ENCODE measurements around the gene SYNPO2.
A peak's percentile ranks its signal among the peaks of the same experiment; 100 is the strongest.
"Not testable (repeated sequence)": the region's sequence is repeated elsewhere in the genome, so short reads cannot be mapped to it uniquely, and the experiment has no call there.

The SYNPO2 gene

DNA sequence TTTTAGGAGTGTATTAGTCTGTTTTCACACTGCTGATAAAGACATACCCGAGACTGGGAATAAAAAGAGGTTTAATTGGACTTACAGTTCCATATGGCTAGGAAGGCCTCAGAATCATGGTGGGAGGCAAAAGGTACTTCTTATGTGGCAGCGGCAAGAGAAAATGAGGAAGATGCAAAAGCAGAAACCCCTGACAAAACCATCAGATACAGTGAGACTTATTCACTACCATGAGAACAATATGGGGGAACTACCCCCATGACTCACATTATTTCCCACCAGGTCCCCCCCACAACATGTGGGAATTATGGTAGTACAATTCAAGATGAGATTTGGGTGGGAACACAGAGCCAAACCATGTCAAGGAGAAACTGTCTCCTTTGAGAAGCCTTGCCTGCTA, 121.6 kb downstream of the SYNPO2 start:
- DNase-seq, result peak; percentile 64

- peak; percentile 43 for DNase-seq
Measured at GRCh38 chr4:119010909-119011606, 122.4 kb downstream of the SYNPO2 start.

GRCh38 chr4:119011607-119011988, 122.9 kb downstream of the SYNPO2 start:
- no peak for DNase-seq

DNA sequence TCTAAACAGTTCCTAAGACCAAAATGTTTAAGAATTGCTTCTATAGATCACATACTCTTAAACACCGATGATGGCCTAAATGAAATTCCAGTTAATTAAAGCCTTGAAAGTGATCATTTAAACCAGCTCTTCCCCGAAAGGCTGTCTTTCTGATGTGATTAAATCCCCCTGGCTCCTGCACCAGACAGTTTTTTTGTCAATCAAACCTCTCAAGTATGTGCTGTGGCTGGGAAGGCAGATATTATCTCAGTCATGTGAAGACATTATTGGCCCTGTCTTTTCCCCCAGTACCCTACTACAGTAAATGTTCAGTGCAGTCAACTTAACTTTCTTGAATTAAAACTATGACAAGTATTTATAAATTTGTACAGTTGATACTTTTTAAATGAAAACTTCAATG, 126.0 kb downstream of the SYNPO2 start:
- DNase-seq, result no peak

- no peak for DNase-seq
Measured at GRCh38 chr4:119016636-119017035, 128.0 kb downstream of the SYNPO2 start.

GRCh38 chr4:119017636-119018035, 129.0 kb downstream of the SYNPO2 start:
- DNase-seq, result no peak

DNA sequence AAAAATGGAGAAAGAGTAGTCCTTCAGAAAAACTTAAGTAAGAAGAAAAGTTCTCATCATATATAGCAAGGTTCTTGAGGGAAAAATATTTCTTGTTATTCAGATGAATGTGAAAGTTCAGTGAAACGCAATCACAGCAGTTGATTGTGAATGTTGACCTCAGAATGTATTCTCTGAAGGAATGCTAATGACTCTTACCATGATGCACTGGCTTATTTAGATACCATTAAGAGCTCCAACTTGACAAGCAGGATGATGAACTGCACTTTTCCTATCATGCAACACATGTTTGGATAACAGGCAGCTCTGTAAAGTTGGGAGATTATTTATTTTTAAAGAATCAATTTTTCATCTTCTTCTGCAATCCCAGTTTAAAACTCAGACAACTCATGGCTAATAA, 131.5 kb downstream of the SYNPO2 start:
- no peak for DNase-seq

DNA sequence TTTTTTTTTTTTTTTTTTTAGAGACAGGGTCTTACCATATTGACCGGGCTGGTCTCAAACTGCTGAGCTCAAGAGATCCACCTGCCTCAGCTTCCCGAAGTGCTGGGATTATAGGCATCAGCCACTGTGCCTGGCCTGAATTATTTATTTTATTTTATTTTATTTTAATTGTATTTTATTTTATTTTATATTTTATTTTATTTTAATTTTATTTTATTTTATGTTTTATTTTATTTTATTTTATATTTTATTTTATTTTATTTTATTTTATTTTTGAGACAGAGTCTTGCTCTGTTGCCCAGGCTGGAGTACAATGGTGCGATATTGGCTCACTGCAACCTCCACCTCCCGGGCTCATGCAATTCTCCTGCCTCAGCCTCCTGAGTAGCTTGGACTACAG, 133.9 kb downstream of the SYNPO2 start:
- not testable (repeated sequence) for DNase-seq

GRCh38 chr4:119024102-119024501, 135.4 kb downstream of the SYNPO2 start:
- no peak for DNase-seq

- peak; percentile 89 for DNase-seq
Measured at GRCh38 chr4:119025420-119025819, 136.8 kb downstream of the SYNPO2 start.

DNA sequence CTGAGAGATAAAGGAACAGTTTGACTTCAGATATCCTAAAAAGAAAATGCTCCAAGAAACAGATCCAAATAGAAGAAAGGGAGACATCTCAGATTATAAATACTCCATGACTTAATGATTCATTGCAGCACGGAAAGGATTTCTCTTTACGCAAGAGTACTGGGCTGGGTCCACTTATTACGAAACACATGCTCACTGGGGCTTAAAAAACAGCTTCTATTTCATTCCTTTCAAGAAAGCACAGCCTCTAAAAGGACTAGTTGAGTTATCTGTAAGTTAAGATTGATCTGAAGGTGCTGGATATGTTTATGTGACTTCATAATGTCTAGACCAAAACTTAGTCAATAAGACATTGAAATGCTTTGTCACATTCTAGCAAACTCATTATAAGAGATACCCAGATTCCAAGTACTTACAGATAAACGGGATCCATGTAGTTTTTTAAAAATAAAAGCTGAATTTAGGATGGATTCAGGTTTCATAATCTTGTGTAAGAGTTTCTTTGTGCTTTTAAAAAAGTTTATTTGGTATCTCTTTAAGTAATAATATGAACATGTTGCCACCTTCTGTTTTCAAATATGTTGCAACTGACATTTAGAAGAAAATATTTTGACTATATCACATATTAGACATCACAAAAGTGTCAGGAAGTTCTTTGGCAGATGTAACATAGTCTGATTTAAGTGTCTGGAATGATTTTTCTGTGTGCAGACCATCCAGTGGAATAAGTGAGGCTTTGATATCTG, 137.4 kb downstream of the SYNPO2 start:
- peak; percentile 93 for DNase-seq

DNA sequence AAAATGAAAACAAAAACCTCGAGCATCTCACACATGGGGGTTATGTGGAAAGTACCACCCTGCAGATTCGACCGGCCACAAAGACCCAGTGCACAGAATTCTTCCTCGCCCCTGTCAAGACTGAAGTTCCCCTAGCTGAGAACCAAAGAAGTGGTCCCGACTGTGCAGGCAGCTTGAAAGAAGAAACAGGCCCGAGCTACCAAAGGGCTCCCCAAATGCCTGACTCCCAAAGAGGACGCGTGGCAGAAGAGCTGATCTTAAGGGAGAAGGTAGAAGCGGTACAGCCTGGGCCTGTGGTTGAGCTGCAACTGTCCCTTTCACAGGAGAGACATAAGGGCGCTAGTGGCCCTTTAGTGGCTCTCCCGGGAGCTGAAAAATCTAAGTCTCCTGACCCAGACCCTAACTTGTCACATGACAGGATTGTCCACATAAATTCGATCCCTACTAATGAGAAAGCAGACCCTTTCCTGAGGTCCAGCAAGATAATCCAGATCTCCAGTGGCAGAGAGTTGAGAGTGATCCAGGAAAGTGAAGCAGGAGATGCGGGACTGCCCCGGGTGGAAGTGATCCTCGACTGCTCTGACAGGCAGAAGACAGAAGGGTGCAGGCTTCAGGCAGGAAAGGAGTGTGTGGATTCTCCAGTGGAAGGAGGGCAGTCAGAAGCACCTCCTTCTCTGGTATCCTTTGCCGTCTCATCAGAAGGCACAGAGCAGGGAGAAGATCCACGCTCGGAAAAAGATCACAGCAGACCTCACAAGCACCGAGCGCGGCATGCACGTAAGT, 138.2 kb downstream of the SYNPO2 start:
- no peak for DNase-seq

- DNase-seq, result peak; percentile 66
Measured at GRCh38 chr4:119027811-119028210, 139.2 kb downstream of the SYNPO2 start.

- no peak for DNase-seq
Measured at GRCh38 chr4:119028296-119028695, 139.6 kb downstream of the SYNPO2 start.

GRCh38 chr4:119029847-119030535, 141.3 kb downstream of the SYNPO2 start:
- DNase-seq, result no peak

GRCh38 chr4:119030536-119030890, 141.9 kb downstream of the SYNPO2 start:
- no peak for DNase-seq

DNA sequence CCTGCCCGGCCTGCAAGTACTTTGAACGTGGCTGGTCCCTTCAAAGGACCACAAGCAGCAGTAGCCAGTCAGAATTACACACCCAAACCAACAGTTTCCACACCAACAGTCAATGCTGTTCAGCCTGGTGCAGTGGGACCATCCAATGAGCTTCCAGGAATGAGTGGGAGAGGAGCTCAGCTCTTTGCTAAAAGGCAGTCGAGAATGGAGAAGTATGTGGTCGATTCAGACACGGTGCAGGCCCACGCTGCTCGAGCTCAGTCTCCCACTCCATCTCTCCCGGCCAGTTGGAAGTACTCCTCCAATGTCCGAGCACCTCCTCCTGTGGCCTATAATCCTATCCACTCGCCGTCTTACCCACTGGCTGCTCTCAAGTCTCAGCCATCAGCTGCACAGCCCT, 142.6 kb downstream of the SYNPO2 start:
- peak; percentile 82 for DNase-seq

GRCh38 chr4:119032921-119033685, 144.4 kb downstream of the SYNPO2 start:
- DNase-seq, result no peak

DNA sequence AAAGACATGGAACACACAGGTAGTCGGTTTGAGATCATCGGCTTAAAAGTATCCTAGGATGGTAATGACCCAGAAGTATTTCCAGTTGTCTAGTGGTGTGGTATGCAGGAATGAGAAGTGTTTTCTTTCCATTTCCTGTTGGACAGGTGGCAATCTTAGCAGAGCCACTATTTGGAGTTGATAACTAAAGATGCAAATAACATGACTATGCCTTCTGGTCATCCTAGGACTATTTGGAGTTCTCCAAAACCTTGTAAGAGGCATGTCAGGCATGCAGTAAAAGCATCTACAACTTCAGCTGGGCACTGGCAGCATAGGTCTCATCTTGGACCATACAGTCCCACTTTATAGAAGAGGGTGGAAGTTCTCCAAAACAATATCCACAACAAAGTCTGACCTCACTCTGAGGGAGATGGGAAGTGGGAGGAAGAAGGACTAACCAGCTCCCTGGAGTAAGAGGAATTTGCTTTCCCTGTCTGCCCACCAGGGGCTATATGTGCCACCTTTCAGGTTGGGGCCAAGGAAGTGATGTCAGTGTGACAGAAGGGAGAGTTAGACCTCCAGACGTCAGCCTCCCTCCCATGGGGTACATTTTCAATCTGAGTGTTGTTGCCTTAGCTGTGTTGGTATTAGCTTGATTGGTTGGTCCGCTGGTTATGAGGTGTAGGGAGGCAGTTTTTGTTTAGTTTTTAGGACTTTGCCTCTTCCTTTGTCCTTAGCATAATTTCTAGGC, 145.8 kb downstream of the SYNPO2 start:
- no peak for DNase-seq

DNA sequence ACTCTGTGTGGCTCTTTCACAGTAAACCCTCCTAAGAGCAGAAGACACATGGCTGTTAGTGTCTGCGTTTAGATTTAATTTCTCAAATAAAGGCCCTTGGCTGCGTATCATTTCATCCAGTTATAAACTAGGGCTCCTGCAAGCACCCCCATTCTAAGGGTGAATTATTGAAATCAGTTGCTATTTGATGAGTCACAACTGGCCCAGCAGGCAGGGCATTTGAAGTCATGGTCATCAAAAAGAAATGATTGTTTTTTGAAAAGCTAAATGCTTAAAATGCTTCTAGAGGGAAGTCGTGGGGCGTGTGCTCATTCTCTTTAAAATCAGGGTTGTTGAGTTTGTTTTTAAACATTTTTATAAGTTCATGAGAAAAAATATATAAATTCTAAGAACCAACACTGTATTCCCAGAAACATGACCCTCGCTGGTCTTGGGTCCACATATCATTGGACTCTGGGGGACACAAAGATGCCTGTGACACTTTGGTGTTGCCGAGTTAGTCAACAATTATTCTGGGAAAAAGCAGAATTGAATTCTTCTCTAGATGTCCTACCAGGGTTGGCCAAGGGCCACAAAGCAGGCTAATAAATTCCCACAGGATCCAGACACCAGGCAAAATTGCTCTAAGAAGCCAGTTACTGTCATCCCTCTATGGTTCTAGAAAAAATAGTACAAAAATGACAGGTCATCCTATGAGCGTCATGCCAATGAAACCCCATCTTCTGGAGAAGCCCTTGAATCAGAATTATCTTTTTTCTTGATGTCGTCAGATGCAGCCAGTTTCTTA, 147.5 kb downstream of the SYNPO2 start:
- no peak for DNase-seq

GRCh38 chr4:119037709-119038108, 149.1 kb downstream of the SYNPO2 start:
- DNase-seq, result no peak

Data from inflammatory macrophage treated with lipopolysaccharide for 4 hours (primary cell).